ENCODE data around the gene FANCF.
A peak's percentile ranks its signal among the peaks of the same experiment; 100 is the strongest.
"Not testable (repeated sequence)": the region's sequence is repeated elsewhere in the genome, so short reads cannot be mapped to it uniquely, and the experiment has no call there.

The FANCF gene, protein sequence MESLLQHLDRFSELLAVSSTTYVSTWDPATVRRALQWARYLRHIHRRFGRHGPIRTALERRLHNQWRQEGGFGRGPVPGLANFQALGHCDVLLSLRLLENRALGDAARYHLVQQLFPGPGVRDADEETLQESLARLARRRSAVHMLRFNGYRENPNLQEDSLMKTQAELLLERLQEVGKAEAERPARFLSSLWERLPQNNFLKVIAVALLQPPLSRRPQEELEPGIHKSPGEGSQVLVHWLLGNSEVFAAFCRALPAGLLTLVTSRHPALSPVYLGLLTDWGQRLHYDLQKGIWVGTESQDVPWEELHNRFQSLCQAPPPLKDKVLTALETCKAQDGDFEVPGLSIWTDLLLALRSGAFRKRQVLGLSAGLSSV

DNA sequence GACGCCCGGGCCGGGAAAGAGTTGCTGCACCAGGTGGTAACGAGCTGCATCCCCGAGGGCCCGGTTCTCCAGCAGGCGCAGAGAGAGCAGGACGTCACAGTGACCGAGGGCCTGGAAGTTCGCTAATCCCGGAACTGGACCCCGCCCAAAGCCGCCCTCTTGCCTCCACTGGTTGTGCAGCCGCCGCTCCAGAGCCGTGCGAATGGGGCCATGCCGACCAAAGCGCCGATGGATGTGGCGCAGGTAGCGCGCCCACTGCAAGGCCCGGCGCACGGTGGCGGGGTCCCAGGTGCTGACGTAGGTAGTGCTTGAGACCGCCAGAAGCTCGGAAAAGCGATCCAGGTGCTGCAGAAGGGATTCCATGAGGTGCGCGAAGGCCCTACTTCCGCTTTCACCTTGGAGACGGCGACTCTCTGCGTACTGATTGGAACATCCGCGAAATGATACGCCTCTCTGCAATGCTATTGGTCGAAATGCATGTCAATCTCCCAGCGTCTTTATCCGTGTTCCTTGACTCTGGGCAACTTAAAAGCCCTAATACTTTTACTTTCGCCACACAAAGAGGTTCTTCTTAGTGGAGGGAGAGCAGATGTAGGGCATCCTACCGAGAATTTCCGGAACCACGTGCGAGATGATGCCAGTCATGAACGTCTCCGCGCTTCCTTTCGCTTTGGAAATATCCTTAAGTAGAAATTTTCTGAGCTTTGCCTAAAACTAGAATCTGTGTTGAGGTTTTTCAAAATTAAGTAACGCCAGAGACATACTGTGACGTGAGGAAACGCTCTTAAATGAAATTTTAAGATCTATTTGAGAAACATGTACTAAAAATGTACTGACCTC, at the start of gene FANCF:
TSS of gene FANCF (minus strand) at position 376 of the 840 bp plus-strand sequence. CDS start at position 363, 13 bp downstream.
- DNase-seq (ENCODE audit: low spot score) = peak; percentile 97

DNA sequence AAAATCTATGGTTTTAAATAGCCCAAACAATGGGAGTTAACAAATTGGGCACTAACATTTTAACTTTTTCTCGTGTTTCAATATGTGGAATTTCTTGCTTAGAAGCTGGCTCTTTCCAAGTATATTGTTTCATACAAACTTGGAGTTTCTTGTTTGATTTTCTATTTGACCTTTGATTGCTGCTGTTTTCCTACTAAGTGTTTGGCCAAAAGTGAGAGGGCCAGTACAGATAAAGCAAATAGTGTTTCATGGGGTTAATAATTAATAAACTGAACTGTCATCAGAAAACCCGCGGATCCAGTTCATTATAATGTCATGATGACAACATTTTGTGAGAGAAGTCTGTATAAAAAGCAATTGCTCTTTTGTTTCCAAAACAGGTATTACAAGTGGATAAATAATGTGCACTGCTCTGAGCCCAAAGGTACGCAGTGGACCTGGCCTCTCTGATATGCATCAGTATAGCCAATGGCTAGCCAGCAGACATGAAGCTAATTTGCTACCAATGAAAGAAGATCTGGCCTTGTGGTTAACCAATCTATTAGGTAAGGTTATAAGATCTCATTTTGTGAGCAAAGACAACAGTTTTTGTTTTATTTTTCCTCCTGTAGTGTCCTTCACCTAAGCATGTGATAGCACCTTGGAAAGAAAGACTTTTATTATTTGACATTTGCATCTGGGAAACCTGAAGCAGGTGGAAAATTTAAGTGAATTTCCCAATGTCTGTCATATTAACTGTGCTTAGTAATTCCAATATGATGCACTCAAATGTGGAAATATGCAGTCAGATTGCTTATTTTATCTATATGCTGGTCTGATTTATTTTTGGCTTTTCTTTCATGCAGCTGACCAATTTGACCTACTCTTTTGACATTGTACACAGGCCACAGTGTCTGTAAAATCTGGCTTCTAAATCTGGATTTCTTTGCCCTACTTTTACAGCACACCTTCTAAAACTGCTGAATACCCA, 49.1 kb upstream of the FANCF start:
- no peak for DNase-seq (ENCODE audit: low spot score)

DNA sequence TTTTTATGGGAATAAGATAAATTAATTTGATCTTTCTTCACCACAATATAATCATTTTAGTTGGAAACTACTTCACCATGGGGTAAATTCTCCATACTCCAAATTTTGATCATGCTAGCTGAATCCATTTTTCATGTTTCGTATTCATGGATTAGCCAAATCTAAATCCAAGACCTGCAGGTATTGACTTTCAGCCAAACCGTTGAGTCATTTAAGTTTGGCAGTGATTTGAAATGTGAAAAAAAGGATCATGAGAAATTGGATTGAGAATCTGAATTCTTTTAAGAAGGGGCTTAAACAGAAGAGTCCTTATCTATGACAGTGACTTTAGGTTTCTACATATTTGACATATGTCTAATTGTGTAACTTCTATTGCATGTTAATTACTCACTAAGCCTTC, 46.1 kb upstream of the FANCF start:
- no peak for DNase-seq (ENCODE audit: low spot score)

DNA sequence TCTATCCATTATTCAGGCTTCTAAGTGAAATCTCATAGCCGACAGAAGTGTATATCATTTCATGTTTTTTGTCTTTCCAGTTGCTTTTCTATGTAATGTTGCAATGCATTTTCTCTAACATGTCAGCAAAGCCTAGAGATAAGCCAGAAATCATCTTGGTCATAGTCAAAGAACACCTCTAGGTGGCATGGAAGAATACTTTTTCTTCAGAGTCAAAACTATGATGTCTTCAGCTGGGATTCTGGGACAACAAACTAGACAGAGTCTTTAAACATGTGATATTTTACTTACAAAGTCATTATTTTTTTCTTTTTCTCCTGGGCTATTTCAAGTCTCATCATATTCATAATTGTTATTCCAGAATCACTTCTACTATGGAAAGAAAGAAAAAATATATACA, 45.2 kb upstream of the FANCF start:
- DNase-seq (ENCODE audit: low spot score) = no peak

DNA sequence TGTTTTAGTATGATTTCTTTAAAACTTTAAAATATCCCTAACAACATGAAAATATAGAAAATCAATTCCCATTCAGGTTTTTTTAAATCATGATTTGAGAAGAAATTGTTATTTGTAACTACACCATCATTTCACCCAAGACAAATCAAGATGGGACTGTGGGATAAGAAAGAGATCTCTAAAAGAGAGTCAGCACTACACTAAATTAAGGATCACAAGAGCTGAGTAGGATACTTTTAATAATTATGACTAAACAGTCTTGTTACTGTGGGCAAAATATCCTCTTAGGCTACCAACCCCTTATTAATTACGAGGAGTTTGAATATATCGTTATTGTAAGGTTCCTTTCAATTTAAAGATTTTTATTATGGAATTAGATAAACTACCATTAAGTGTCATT, 43.7 kb upstream of the FANCF start:
- DNase-seq (ENCODE audit: low spot score) = no peak

DNA sequence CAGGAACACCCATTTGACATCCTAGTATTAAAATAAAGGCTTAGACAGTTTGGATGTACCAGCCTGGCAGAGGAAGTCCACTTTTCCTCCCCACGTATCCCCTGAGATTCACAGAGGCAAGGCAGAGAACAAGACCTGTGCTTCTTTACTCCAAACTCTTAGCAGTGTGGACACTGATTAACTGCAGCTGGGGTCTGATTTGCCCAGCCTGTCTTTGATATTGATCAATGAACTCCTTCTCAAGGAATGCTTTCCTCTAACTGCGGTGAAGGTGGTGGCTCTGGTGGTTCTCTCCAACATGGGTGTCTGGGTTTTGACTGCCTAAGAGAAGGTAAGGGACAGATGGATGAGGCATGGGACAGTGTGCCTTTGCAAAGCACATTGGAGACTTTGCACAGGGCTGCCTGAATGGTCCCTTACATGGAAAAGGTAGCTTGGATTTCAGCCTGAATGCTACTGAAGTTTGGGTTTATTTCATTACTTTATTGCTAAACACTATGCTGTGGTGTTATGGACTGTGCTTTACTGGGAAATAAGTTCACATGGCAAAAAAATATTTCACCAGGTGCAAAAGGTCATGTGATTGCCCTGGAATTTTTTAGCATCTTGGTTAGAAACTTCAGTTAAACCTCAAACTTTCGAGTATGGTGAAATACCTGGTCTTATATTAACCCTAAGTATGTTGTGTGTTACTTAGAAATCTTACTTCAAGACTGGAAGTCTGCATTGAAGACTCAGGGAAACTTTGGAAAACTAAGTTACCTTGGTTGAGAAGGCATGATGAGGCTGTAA, 42.6 kb upstream of the FANCF start:
- no peak for DNase-seq (ENCODE audit: low spot score)

DNA sequence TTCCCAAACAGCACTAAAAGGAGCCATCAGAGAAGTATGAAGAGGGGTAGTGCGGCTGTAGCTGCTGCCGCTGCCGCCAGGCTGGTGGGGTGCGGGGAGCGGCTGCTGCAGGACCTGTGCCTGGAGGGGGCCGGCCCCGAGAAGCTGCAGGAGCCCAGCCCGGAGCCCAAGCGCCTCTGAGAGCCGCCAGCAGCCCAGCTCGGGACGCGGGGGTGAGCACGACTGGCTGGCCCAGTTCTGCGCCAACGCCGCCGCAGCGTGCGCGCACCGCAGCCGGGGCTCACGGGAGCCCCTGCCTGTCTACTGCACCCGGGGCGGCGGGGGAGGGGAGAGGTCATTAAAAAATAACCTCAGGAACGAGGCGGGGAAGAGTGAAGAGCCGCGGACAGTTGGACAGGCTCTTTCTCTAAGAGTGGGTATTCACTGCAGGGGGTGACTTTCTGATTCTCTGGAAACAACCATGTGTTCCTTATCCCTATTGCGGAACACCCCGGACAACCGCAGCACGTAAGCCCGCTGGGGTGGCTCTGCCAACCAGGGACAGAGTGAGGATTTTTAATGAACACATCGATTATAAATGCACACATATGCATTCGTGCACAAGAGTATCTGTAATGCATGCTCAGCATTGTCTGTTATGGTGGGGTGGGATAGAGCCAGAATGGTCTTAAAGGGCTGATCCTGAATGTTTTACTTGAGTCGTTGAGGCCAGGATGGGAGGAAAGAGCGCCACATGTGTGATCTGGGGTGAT, 41.2 kb upstream of the FANCF start:
- no peak for DNase-seq (ENCODE audit: low spot score)

DNA sequence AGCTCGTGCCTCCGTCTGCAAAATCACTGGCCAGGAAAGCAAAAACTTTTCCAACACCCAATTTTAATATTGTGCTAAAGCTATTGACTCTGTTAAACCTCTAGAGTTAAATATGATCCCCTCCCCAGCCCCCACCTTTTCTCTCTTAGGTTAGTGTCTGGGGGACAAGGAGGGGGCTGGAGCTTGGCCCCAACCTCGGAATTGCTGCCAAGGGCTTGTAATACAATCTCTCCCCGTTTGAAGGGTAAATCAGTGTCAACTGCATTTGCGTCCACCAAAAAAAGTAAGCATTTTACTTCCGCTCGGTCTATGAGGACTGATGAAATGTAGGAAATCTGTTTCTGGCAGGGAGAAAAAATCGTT, 40.7 kb upstream of the FANCF start, which contains the start of gene GAS2:
TSS of gene GAS2 (plus strand) at position 287 of the 363 bp plus-strand sequence. CDS start 8,259 bp downstream, outside the sequence.
- DNase-seq (ENCODE audit: low spot score) = no peak

DNA sequence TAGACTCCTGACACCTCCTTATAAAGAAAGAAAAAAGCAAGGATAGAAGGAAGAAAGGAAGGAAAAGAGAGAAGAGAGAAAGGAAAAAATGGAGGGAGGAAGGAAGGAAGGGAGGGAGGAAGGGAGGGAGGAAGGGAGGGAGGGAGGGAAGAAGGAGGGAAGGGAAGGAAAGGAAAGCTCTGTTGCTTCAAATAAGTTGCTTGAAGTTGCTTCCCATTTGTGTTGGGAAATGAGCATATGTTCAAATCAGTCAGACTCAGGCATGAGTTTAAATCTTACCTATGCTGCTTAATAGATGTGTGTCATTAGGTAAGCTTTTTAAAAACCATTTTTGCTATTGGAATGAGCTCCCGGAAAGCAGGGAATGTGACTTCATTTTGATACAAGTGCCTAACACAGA, 34.2 kb upstream of the FANCF start:
- no peak for DNase-seq (ENCODE audit: low spot score)

DNA sequence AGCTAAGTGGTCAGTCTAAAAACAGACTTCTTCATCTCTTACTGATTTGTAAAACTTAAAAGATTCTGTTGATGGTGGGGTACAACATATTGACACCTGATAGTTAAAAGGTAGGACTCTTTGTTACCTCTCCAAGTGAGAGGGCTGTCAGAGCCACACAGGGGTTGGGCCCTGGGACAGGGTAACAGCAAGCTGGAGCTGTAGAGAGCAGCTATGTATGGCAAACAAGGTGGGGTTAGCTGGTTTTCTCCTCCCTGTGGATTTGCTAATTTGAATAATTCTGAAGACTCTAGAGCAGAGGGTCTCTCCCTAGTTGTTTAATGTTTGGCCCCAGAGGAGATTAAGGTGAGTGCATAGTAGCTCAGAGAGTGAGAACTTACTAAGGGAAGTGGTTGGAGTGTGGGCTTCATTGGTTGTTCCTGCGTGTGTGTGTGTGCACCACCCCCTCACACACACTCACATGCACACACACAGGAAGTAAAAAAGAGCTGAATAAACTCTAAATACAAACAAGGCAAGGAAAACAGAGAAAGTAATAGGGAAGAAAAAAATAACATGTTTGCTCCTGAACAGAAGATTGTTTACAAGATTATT, 31.6 kb upstream of the FANCF start:
- no peak for DNase-seq (ENCODE audit: low spot score)

DNA sequence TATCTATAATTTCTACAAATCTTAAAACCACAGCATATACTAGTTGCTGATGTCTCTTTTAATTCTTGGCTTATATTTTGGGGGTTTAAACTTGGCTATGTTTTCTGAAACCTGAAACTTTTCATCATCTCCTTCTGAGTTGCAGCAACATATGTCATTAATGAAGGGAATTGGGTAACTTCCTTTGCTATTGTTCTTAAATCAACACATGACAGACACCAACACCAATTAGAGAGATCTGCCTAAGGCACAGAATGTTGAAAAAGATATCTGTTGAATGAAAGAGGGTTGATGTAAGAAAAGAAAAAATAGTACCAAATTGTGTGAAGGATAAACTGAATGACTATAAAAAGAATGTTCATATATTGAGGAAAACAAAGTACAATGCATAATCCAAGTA, 30.5 kb upstream of the FANCF start:
- DNase-seq (ENCODE audit: low spot score) = no peak

DNA sequence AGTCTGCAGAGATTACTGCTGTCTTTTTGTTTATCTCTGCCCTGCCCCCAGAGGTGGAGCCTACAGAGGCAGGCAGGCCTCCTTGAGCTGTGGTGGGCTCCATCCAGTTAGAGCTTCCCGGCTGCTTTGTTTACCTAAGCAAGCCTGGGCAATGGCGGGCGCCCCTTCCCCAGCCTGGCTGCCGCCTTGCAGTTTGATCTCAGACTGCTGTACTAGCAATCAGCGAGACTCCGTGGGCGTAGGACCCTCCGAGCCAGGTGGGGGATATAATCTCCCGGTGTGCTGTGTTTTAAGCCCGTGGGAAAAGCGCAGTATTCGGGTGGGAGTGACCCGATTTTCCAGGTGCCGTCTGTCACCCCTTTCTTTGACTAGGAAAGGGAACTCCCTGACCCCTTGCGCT, 26.7 kb upstream of the FANCF start:
- DNase-seq (ENCODE audit: low spot score) = not testable (repeated sequence)

DNA sequence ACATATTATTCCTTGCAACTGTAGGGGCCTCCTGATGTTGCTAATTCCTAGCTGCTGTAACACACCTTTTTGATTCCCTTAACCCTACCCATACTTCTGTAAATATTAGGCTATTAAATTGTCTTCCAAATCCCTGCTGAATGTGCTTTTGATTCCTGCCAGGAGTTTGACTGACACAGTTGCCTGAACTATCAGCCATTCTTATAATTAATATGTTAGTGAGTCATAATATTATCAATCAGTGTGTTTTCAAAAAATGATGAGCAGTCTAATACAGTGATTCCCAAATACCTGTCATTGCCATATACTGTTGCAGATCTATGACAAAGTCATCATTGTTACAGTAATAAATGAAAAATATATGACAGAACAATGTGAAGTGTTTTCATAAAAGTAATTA, 15.9 kb upstream of the FANCF start:
- no peak for DNase-seq (ENCODE audit: low spot score)

DNA sequence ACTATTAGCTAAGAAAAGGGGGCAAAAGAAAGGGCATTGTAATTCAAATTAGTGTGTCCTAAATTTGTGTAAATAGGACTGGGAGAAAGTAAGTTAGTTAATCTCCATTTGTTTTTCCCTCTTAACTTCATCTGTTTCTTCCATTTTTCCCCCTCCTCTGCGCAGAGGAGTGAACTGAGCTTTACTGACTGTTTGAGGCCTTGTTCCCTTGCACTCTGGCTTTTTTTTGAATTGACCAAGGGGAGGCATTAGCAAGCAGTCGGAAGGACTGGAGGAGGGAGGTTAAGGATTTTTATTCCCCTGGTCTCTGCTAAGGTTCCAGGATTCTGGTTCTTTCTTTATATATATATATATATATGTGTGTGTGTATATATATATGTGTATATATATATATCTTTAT, 15.2 kb upstream of the FANCF start:
- DNase-seq (ENCODE audit: low spot score) = no peak

DNA sequence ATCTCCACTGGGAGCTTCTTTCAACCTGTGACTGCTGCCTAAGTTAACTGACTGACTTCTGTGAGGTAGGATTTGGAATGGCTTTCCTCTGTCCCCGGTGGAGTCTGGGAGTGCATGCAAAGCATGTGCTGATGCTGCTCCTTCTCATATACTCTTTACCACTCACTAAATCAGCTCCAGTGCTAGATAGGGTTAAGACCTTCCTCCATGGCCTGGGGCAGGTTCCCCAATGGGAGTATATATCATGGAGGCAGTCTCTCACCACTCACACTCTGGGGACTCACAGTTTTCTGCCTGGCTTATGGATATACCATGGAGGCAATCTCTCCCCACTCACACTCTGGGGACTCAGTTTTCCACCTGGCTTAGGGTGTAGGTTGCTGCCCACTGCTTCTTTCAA, 10.1 kb upstream of the FANCF start:
- no peak for DNase-seq (ENCODE audit: low spot score)

DNA sequence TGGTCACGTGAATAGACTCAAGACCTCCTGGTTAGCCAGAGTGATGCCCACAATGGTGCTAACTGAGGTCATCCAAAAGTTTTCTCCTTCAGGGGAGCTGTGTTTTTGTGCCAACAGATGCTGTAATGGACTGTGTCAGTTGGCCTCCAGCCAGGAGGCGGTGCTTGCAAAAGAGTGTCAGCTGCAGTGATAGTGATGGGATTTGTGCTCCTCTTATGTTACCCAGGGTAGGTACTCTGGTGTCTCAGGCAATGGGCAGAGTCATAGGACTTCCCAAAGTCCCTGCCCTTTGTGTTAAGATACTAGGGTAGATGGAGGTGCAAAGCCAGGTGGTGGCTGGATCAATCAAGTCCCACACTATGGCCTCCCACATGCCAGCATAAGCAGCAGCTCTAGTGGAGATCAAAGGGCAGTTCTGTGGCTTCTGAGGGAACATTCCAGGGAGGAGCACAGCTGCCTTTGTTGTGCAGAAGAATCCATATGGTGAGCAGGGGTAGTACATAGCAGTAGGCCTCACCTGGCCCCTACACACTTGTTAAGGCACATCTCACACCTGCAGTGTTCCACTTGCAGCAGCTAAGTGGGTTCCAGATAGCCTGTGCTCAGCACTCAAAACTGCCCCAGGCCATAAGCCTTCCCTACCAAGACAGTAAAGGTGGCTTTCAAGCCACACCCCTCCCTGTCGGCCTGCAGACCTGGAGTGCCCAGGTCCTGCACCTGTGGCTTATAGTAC, 9.4 kb upstream of the FANCF start:
- no peak for DNase-seq (ENCODE audit: low spot score)

DNA sequence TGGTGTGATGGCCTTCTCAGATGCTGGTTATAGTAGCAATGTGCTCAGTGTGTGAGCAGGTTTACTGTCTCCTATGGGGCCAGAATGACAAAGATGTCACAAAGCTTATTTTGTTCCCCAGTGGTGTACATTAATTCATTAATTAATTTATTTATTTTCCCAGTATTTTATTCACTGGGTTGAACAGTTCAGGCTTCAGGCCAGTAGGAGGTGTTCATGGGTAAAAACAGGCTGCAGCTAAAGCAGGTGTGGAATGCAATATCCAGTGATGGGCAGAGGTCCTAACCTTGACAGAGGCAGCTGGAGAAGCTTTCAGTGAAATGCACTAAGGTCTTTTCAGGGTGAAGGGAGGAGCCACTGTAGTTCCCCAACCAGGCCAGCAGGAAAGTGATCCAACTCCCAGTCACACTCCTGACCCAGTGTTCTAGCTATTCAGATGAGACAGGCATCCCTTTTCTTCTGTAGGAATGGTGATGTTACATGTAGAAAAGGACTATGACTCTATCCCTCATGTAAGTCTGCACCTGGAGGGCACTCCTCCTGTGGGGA, 7.8 kb upstream of the FANCF start:
- no peak for DNase-seq (ENCODE audit: low spot score)

DNA sequence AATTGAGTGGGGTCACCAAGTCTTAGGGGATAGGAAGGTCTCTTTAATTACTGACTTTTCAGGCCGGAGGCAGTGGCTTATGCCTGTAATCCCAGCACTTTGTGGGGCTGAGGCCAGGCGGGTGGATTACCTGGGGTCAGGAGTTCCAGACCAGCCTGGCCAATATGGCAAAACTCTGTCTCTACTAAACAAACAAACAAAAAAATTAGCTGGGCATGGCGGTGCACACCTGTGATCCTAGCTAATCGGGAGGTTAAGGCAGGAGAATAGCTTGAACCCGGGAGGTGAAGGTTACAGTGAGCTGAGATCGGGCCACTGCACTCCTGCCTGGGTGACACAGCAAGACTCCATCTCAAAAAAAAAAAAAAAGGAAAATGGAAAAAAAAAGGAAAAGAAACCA, 1.8 kb upstream of the FANCF start:
- no peak for DNase-seq (ENCODE audit: low spot score)

DNA sequence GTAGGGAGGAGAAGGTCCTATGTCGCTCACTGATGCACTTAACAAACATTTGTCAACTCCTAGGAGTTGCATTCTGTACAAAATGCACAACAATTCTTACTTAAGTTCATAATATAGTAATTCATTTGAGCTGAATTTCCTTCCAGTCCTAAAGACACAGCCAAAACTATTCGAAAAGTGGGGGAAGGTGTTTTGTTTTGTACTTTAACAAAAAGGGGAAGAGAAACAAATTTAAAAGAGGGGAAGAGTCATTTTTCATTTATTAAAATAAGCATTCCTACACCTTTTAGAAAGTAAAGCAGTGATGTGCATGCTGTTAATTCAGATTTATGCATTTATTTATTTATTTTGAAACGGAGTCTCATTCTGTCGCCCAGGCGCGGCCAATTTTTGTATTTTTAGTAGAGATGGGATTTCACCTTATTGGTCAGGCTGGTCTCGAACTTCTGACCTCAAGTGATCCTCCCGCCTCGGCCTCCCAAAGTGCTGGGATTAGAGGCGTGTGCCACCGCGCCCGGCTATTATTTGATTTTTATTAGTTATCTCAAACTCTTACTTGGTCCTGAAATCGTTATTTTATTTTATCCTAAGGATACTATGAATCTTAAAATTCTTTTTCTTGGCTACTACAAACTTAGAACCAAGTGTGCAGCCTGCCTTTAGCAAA, 1.1 kb upstream of the FANCF start:
- no peak for DNase-seq (ENCODE audit: low spot score)
